ENCODE results near the gene CATSPERE. TPM values are rescaled to one million over a fixed set of nuclear protein-coding genes. Genes with fewer than 3 reads are reported as not detected.

The CATSPERE gene
- total and polyA plus RNA-seq, 9 of the 15 experiments (the other 6 are each of a cell fraction or from before 2014, with no cell fraction given), result 0.06 to 0.16 (median 0.09) TPM; not detected in 3

DNA sequence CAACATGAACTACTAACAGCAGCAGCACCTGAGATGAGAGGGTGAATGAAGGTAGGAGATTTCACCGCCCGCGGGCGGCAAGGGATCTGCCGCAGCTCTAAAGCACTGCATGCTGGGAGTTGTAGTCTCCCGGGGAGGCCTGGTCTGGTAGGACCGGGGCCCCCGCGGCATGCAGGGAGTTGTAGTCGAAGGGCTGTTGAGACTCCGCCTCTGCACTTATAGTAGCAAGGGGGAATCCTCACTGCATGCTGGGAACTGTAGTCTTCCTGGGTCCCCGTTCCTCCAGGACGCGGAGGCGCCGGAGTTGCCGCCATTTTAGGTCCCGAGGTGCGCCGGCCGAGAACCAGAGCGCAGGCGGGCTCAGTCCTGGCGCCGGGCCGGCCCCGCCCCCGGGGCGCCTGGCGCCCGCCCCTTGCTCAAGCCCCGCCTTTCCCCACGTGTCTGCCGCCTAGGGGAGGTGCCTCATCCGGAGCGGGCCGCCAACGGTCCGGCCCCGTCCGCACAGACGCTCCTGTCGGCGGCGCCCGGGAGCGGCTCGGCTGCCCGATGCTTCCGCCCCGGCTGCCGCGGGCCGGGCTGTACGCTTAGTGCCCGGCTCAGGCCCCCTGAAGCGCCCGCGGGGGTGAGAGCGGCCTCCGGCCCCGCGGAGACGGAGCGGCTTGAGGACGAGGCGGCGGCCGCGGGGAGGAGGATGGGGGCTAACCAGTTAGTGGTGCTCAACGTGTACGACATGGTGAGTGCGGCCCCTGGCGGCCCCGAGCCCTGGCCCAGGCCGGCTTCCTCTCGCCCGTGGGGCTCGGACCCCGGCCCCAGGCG is 191.8 kb downstream of the CATSPERE start, which contains the start of gene DESI2 (continued):
- peak; percentile 30; the same call in 1 of the 2 replicates for TF ChIP-seq NR2C1 (IDR thresholded peaks at IDR 0.05)
- TF ChIP-seq NR2C1 (tag; IDR thresholded peaks at IDR 0.05), result peak; percentile 91
- TF ChIP-seq HMGN3 (IDR thresholded peaks at IDR 0.05; ENCODE audit: borderline replicate concordance, extremely low read depth, insufficient read length, low read depth, low read length), result peak; percentile 93
- TF ChIP-seq TBP (optimal IDR thresholded peaks at IDR 0.05; ENCODE audit: low read depth, low read length), result peak; percentile 87
- TF ChIP-seq, protein P1, sequence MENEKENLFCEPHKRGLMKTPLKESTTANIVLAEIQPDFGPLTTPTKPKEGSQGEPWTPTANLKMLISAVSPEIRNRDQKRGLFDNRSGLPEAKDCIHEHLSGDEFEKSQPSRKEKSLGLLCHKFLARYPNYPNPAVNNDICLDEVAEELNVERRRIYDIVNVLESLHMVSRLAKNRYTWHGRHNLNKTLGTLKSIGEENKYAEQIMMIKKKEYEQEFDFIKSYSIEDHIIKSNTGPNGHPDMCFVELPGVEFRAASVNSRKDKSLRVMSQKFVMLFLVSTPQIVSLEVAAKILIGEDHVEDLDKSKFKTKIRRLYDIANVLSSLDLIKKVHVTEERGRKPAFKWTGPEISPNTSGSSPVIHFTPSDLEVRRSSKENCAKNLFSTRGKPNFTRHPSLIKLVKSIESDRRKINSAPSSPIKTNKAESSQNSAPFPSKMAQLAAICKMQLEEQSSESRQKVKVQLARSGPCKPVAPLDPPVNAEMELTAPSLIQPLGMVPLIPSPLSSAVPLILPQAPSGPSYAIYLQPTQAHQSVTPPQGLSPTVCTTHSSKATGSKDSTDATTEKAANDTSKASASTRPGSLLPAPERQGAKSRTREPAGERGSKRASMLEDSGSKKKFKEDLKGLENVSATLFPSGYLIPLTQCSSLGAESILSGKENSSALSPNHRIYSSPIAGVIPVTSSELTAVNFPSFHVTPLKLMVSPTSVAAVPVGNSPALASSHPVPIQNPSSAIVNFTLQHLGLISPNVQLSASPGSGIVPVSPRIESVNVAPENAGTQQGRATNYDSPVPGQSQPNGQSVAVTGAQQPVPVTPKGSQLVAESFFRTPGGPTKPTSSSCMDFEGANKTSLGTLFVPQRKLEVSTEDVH (IDR thresholded peaks at IDR 0.05; ENCODE audit: low read depth, partially characterized antibody), result no peak
- TF ChIP-seq PPARD (CRISPR knock-in tag; IDR thresholded peaks at IDR 0.05), result no peak
- TF ChIP-seq CCNT2 (IDR thresholded peaks at IDR 0.05; ENCODE audit: borderline replicate concordance, extremely low read depth, insufficient read length, low read depth, low read length), result peak; percentile 97
- peak; percentile 75 for TF ChIP-seq SAP30 (IDR thresholded peaks at IDR 0.05; ENCODE audit: borderline replicate concordance, insufficient read depth, low read depth, low read length, poor library complexity, severe bottlenecking)
- TF ChIP-seq ZNF133 (CRISPR knock-in tag; IDR thresholded peaks at IDR 0.05), result no peak
- peak; percentile 60; the same call in 1 of the 2 replicates for TF ChIP-seq EP400 (IDR thresholded peaks at IDR 0.05)
- TF ChIP-seq, protein P2, sequence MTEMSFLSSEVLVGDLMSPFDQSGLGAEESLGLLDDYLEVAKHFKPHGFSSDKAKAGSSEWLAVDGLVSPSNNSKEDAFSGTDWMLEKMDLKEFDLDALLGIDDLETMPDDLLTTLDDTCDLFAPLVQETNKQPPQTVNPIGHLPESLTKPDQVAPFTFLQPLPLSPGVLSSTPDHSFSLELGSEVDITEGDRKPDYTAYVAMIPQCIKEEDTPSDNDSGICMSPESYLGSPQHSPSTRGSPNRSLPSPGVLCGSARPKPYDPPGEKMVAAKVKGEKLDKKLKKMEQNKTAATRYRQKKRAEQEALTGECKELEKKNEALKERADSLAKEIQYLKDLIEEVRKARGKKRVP (CRISPR knock-in tag; IDR thresholded peaks at IDR 0.05), result 0 out of 2 replicates have a peak, but pooled peaks have one; percentile 48
- TF ChIP-seq SUPT5H (IDR thresholded peaks at IDR 0.05), result 0 out of 2 replicates have a peak, but pooled peaks have one; percentile 54
- TF ChIP-seq, protein P3, sequence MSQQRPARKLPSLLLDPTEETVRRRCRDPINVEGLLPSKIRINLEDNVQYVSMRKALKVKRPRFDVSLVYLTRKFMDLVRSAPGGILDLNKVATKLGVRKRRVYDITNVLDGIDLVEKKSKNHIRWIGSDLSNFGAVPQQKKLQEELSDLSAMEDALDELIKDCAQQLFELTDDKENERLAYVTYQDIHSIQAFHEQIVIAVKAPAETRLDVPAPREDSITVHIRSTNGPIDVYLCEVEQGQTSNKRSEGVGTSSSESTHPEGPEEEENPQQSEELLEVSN (IDR thresholded peaks at IDR 0.05; ENCODE audit: borderline replicate concordance in 1 of 2, extremely low read depth in 1 of 2, insufficient read depth in 1 of 2, insufficient read length in 1 of 2, low read depth in 1 of 2, low read length in 1 of 2, poor library complexity in 1 of 2, severe bottlenecking in 1 of 2), result peak; percentile 38 to 71
- TF ChIP-seq, protein P4, sequence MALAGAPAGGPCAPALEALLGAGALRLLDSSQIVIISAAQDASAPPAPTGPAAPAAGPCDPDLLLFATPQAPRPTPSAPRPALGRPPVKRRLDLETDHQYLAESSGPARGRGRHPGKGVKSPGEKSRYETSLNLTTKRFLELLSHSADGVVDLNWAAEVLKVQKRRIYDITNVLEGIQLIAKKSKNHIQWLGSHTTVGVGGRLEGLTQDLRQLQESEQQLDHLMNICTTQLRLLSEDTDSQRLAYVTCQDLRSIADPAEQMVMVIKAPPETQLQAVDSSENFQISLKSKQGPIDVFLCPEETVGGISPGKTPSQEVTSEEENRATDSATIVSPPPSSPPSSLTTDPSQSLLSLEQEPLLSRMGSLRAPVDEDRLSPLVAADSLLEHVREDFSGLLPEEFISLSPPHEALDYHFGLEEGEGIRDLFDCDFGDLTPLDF (CRISPR knock-in tag; IDR thresholded peaks at IDR 0.05), result peak; percentile 95
- TF ChIP-seq, protein P5, sequence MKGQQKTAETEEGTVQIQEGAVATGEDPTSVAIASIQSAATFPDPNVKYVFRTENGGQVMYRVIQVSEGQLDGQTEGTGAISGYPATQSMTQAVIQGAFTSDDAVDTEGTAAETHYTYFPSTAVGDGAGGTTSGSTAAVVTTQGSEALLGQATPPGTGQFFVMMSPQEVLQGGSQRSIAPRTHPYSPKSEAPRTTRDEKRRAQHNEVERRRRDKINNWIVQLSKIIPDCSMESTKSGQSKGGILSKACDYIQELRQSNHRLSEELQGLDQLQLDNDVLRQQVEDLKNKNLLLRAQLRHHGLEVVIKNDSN (CRISPR knock-in tag; IDR thresholded peaks at IDR 0.05), result peak; percentile 84
- peak; percentile 95 for TF ChIP-seq POLR2AphosphoS5 (IDR thresholded peaks at IDR 0.05; ENCODE audit: control insufficient read depth, insufficient read depth, low read depth, low read length)
- TF ChIP-seq ZNF444 (CRISPR knock-in tag; IDR thresholded peaks at IDR 0.05), result no peak
- TF ChIP-seq POLR2A (conservative IDR thresholded peaks at IDR 0.05), result peak; percentile 86
